Measurements from ENCODE around the gene THAP12.

DNA sequence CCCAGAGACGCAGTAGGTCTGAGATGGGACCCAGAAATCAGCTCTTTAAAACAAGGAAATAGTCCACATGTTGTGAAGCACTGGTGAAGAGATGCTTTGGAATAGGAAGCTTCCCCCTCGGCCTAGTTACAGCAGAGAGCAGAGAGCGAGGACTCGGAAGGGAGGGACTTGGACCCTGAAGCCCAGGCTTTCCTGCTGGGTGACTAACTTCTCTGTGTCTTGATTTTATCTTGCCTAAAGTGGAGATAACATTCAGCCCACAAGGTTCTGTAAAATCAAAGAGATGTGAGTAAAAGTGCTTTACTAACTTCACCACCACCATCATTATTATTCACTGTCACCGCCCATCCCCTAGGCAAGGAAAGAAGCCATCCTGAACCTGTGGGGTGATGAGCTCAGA, 58.4 kb downstream of the THAP12 start:
- TF ChIP-seq, protein P1, sequence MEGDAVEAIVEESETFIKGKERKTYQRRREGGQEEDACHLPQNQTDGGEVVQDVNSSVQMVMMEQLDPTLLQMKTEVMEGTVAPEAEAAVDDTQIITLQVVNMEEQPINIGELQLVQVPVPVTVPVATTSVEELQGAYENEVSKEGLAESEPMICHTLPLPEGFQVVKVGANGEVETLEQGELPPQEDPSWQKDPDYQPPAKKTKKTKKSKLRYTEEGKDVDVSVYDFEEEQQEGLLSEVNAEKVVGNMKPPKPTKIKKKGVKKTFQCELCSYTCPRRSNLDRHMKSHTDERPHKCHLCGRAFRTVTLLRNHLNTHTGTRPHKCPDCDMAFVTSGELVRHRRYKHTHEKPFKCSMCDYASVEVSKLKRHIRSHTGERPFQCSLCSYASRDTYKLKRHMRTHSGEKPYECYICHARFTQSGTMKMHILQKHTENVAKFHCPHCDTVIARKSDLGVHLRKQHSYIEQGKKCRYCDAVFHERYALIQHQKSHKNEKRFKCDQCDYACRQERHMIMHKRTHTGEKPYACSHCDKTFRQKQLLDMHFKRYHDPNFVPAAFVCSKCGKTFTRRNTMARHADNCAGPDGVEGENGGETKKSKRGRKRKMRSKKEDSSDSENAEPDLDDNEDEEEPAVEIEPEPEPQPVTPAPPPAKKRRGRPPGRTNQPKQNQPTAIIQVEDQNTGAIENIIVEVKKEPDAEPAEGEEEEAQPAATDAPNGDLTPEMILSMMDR (IDR thresholded peaks at IDR 0.05), result no peak
- no peak for TF ChIP-seq POLR2A (IDR thresholded peaks at IDR 0.05)

Measured in heart left ventricle (tissue), 13 donors.